Endothelial cell of coronary artery (primary cell): ENCODE results near the gene IGFLR1. TPM values are rescaled to one million over a fixed set of nuclear protein-coding genes. Genes with fewer than 3 reads are reported as not detected.

Experiments
- total RNA-seq: library from RNA; depleted of rRNA; stranded (reverse); fragments of >200 nt; gene quantifications from 2 replicates; pipeline ENCODE4 v1.2.3, GENCODE V29; 2014

The IGFLR1 gene, protein sequence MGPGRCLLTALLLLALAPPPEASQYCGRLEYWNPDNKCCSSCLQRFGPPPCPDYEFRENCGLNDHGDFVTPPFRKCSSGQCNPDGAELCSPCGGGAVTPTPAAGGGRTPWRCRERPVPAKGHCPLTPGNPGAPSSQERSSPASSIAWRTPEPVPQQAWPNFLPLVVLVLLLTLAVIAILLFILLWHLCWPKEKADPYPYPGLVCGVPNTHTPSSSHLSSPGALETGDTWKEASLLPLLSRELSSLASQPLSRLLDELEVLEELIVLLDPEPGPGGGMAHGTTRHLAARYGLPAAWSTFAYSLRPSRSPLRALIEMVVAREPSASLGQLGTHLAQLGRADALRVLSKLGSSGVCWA
- 0.09 and 1.3 TPM in 2 replicates for total RNA-seq

DNA sequence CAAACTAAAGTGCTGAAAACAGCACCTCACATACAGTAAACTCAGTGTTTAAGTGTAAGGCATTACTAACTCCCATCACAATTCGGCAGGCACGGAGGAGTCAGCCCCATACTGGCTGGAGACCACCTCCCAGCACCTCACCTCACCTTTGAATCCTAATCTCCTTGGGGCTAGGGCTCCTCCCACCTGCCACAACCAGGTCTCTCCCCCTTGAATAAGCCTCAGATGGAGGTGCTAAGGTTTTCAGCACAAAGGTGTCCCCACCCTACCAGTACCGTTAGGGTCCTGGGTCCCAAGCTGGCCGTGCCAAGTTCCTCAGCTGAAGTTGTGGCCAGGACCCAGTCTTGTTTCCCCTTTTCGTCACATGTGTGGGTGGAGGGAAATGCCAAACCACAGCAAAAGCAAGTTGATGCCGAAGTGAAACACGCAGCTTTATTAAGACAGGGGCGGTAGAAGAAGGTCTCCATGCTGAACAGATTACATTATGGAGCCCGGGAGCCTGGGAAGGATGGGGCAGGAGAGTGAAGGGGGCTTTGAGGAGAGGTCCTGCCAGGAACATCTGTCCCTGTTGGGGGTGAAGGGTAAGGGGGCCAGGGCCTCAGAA, at the start of gene IGFLR1:
IGFLR1 (minus strand) TSS at position 332 of the 604 bp plus-strand sequence. CDS start 1,272 bp downstream, outside the sequence.

DNA sequence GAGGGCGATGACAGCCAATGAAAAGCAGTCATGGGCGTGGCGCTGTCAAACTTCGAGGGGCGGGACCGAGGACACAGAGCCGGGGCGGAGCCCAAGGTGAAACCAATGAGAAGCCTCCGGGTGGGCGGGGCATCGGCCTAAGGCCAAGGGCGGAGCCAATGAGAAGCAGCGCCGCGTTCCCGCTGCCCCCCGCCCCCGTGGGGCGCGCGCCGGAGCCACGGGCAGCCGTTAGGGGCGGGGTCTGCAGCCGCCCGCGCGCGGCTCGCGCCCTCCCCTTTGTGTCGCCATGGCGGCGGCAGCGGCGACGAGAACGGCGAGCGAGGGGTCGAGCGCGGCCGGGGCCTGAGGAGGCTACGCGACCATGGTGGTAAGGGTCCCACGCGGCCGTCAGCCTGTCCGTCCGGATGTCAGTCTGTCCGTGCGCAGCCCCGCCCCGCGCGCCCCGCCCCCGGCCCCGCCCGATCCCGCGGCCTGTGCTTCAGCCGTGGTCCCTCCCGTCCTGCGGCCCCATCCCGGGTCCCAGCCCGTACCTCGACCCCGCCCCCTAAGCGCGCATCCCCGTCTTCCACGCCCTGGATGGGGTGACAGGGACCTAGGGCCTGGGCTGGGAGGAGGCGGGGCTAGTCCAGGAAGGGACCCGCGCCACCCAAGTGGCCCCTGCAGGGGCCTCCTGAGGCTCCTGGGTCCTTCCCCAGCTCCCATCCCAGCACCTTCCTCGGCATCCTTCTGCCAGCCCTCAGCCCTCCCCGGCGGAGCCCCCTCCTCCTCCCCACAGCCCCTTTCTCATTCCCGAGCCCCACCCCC, 33.2 kb upstream of the IGFLR1 start, which contains the start of gene ARHGAP33:
ARHGAP33 (plus strand) TSS at position 267 of the 804 bp plus-strand sequence; CDS start at position 362, 95 bp downstream.

DNA sequence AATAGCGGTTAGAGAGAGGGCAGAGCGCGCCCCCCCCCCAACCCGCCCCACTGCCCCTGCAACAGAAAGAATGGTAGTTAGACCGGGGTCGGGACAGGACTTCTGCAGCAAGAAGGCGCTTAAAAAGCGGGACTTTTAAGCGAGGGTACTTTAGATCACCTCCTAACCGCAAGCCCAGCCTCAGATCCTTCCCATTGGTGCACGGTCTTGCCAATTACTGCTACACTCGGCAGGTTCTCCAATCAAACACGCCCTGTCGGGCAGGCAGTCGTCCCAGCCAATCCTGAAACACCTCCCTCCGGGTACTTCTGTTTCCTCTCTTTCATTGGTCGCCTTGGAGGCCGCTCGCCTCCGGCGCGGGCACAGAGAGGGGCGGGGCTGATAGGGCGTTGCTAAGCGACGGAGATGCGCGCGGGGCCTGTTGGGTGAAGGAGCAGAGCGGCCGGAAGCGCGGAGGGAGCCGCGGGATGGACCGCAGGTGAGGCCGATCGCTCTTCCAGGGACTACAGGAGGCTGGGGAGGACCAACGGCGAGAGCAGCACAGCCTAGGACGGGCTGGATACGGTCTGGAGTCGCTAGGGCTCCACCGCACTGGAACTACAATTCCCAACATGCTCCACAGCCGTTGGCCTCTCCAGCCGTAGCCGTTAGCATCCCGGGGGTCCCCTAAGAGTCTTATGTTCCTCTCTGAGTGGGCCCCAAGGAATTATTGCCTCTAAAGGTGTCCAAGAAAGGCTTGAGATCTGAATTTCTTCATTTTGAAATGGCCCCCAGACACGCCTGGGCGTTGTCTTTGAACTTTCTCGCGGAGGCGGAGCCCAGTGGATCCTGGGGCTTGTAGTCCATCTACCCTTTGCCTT, 15.7 kb upstream of the IGFLR1 start, which contains the start of gene PROSER3:
PROSER3 (plus strand) TSS at position 428 of the 860 bp plus-strand sequence; CDS start at position 468, 40 bp downstream.

GRCh38 chr19:35756377-35757230, 14.4 kb upstream of the IGFLR1 start, which contains the start of gene HSPB6:
HSPB6 (minus strand) TSS chr19:35757029; CDS start chr19:35757008, 21 bp downstream.

DNA sequence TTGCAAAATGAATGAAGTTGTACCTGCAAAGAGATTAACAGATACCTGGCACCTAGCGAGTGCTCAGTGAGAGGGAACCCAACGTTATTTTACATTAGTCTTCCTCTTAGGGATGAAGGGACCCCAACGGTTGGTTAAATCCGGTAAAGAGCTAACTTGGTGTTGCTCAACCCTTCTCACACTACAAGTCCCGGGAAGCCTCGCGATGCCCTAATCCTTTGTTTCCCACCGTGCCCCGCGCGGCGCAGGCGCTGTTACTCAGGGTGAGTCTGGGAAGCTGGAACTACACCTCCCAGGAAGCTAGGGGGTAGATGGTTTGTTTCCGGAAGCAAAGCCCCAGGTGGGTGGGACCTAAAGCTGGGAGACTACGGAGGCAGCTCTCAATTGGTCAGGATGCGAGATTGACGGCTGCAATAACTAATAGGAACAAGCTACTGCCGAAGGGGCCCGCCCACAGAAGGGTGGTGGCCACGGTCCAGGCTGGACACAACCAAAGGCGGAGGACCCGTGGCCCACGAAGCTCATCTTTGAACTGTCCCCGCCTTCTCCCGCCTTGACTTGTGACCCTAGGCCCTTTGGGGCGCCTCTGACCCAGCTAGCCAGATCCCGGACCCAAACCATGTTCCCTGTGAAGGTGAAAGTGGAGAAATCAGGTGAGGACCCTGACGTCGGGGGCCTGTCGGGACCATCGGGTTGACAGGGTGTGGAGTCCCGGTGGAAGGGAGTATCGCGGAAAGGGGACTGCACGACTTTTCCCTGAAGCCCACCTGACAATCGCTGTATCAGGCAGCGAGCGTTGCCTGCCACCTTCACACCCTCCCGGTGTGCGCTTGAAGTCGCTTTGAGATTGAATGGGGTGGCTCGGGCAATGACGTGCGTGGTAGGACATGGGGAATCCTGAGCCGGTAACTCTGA, 6.1 kb upstream of the IGFLR1 start, which contains the start of gene LIN37:
LIN37 (plus strand) TSS at position 471 of the 915 bp plus-strand sequence; CDS start at position 620, 149 bp downstream.

DNA sequence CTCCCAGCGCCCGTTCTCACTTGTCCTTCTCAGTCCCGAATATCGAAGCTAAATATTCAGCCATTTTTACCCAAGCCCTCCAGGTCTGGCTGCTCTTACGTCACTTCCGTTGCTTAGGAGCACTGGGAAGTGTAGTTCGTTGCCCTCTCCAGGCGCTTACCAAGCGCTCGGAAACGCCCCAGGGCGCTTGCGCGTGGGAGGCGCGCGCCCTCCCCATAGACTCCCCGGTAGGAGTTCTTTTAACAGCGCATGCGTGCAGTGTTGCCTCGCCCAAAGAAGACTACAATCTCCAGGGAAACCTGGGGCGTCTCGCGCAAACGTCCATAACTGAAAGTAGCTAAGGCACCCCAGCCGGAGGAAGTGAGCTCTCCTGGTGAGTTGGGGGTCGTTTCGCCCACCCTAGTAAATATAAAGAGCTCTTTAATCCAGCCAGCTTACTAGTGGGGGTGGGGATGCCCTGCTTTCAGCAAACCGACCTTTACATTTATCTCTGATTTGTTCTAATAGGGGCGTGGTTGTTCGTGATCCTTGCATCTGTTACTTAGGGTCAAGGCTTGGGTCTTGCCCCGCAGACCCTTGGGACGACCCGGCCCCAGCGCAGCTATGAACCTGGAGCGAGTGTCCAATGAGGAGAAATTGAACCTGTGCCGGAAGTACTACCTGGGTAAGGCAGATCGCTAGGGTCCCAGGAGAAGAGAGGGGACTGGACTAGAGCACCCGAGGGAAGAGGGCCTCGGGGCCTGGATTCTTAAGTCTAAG, 3.3 kb upstream of the IGFLR1 start, which contains the start of the genes PSENEN and U2AF1L4:
PSENEN (plus strand) TSS at position 324 of the 759 bp plus-strand sequence; CDS start at position 604, 280 bp downstream.
U2AF1L4 (minus strand) TSS at position 91 of the 759 bp plus-strand sequence; CDS start at position 64, 27 bp downstream.

GRCh38 chr19:35717665-35718344, 24.4 kb downstream of the IGFLR1 start, which contains the start of gene KMT2B:
KMT2B (plus strand) TSS chr19:35718003; CDS start chr19:35718019, 16 bp downstream.

DNA sequence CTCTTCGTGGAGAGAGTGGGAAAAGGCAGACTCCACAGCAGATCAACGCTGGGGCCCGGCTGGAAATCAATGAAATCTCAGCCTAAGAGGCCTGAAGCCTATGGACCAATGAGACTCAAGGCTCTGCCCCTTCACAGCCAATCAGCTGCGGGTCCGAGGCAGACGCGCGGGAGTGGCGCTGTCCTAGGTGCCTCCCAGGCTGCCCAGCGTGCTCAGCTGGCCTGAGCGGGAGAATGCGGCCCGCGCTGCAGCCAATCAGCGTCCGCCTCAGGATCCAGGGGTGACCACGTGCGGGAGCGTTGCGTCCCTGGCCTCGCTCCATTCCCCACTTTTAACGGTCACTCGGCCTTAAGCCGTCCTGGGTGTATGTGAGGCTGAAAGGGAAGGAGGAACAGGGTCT, 38.0 kb downstream of the IGFLR1 start, which contains the start of gene ZBTB32:
ZBTB32 (plus strand) TSS at position 341 of the 400 bp plus-strand sequence. CDS start 10,069 bp downstream, outside the sequence.

Other genes starting within 250 kb of the IGFLR1 start
- gene DMKN, start 228.8 kb downstream of the IGFLR1 start, total RNA-seq, result not detected in 2 replicates
- gene SBSN, start 214.1 kb downstream of the IGFLR1 start, total RNA-seq, result 0.09 TPM in 1 of 2 replicates, not detected in the other
- not detected in 2 replicates for gene GAPDHS, start 209.0 kb downstream of the IGFLR1 start, total RNA-seq
- gene TMEM147, start 196.8 kb downstream of the IGFLR1 start, total RNA-seq, result 72.9 and 73.4 TPM in 2 replicates
- gene ATP4A, start 178.8 kb downstream of the IGFLR1 start, total RNA-seq, result not detected in 2 replicates
- gene PMIS2, start 156.3 kb downstream of the IGFLR1 start, total RNA-seq, result not detected in 2 replicates
- gene HAUS5, start 129.7 kb downstream of the IGFLR1 start, total RNA-seq, result 6.5 and 6.7 TPM in 2 replicates
- 35.3 and 36.1 TPM in 2 replicates for gene RBM42, start 113.4 kb downstream of the IGFLR1 start, total RNA-seq
- gene ETV2, start 100.7 kb downstream of the IGFLR1 start, total RNA-seq, result 0.09 and 0.18 TPM in 2 replicates
- 365 and 476 TPM in 2 replicates for gene COX6B1, start 94.1 kb downstream of the IGFLR1 start, total RNA-seq
- not detected in 2 replicates for gene UPK1A, start 75.9 kb downstream of the IGFLR1 start, total RNA-seq
- gene ZBTB32, start 37.9 kb downstream of the IGFLR1 start, total RNA-seq, result not detected in 2 replicates
- gene KMT2B, start 24.4 kb downstream of the IGFLR1 start, total RNA-seq, result 6.2 and 8.8 TPM in 2 replicates
- 2.9 and 4.8 TPM in 2 replicates for gene U2AF1L4, start 3.0 kb upstream of the IGFLR1 start, total RNA-seq
- gene PSENEN, start 3.2 kb upstream of the IGFLR1 start, total RNA-seq, result 10.3 and 18.1 TPM in 2 replicates
- gene LIN37, start 6.1 kb upstream of the IGFLR1 start, total RNA-seq, result 4.0 and 9.5 TPM in 2 replicates
- gene HSPB6, start 14.6 kb upstream of the IGFLR1 start, total RNA-seq, result 0.09 and 2.8 TPM in 2 replicates
- gene PROSER3, start 15.7 kb upstream of the IGFLR1 start, total RNA-seq, result 2.2 and 2.3 TPM in 2 replicates
- gene ARHGAP33, start 33.1 kb upstream of the IGFLR1 start, total RNA-seq, result 1.3 and 1.4 TPM in 2 replicates
- gene PRODH2, start 70.4 kb upstream of the IGFLR1 start, total RNA-seq, result not detected in 2 replicates
- gene NPHS1, start 110.1 kb upstream of the IGFLR1 start, total RNA-seq, result not detected in 2 replicates
- gene KIRREL2, start 114.5 kb upstream of the IGFLR1 start, total RNA-seq, result under 0.01 TPM in 1 of 2 replicates, not detected in the other
- gene APLP1, start 126.1 kb upstream of the IGFLR1 start, total RNA-seq, result 3.4 TPM in 2 replicates
- 2.8 and 3.2 TPM in 2 replicates for gene NFKBID, start 158.1 kb upstream of the IGFLR1 start, total RNA-seq
- gene HCST, start 160.1 kb upstream of the IGFLR1 start, total RNA-seq, result 0.47 TPM in 1 of 2 replicates, not detected in the other
- not detected in 2 replicates for gene TYROBP, start 165.8 kb upstream of the IGFLR1 start, total RNA-seq
- 1.5 and 2.8 TPM in 2 replicates for gene LRFN3, start 193.9 kb upstream of the IGFLR1 start, total RNA-seq